ENCODE measurements around the gene ITGAE.

Gene ITGAE

GRCh38 chr17:3668279-3669084 lies 132.5 kb downstream of the ITGAE start, which contains the start of the genes EMC6 and TAX1BP3:
TSS of gene EMC6 (plus strand) at chr17:3668812. CDS start at chr17:3669147, 335 bp downstream.
TSS of gene TAX1BP3 (minus strand) at chr17:3668578. CDS start at chr17:3668526, 52 bp downstream.
- no peak for TF ChIP-seq CTCF (IDR thresholded peaks at IDR 0.05; ENCODE audit: insufficient read depth, low read length, missing control alignments)
- POLR2A ChIA-PET, result interaction anchor here (0.6 to 2.3 kb wide), 13 partner anchors 9 to 222 kb away, joined by 3 to 13 read pairs (median 5); partner anchors contain the start of genes CTNS, NCBP3 and SHPK
- DNase-seq (ENCODE audit: low read depth, low spot score), result peak; percentile 73
- CTCF ChIA-PET, result no interaction called here
- peak within 1 kb of the TSS; percentile 99 for H3K4me3 ChIP-seq (ENCODE audit: low read depth, low read length)

- TF ChIP-seq CTCF (IDR thresholded peaks at IDR 0.05; ENCODE audit: insufficient read depth, low read length, missing control alignments), result no peak
- ChIA-PET POLR2A (interaction anchor here (0.5 to 2.3 kb wide), 15 partner anchors 8 to 223 kb away, joined by 3 to 13 read pairs (median 4); partner anchors contain the start of genes CTNS, NCBP3 and SHPK), CTCF (no interaction called here)
- peak; percentile 61 for DNase-seq (ENCODE audit: low read depth, low spot score)
- H3K4me3 ChIP-seq (ENCODE audit: low read depth, low read length), result peak overlapping the region; percentile 99
These were observed 133.4 kb downstream of the ITGAE start for GRCh38 chr17:3667366-3668278.

GRCh38 chr17:3666516-3666915 lies 134.5 kb downstream of the ITGAE start:
- TF ChIP-seq CTCF (IDR thresholded peaks at IDR 0.05; ENCODE audit: insufficient read depth, low read length, missing control alignments), result no peak
- peak overlapping the region; percentile 31 for H3K4me3 ChIP-seq (ENCODE audit: low read depth, low read length)
- no peak for DNase-seq (ENCODE audit: low read depth, low spot score)
- ChIA-PET POLR2A (interaction anchor here (2.1 to 2.3 kb wide), 2 partner anchors 9 to 30 kb away, joined by 11 to 13 read pairs; partner anchors contain the start of genes CTNS and SHPK), CTCF (no interaction called here)

GRCh38 chr17:3665834-3666233 lies 135.2 kb downstream of the ITGAE start:
- CTCF ChIA-PET, result no interaction called here
- no peak for DNase-seq (ENCODE audit: low read depth, low spot score)
- POLR2A ChIA-PET, result interaction anchor here (0.7 kb wide), 1 partner anchor 1918 kb away, joined by 3 read pairs; no protein-coding TSS in a partner anchor
- no peak overlapping the region for H3K4me3 ChIP-seq (ENCODE audit: low read depth, low read length)
- TF ChIP-seq CTCF (IDR thresholded peaks at IDR 0.05; ENCODE audit: insufficient read depth, low read length, missing control alignments), result no peak

Measured in AG04449 (cell line).